Neural progenitor cell (in vitro differentiated cells): Measurements from ENCODE around the gene KCNH2. TPM values are rescaled to one million over a fixed set of nuclear protein-coding genes. Genes with fewer than 3 reads are reported as not detected.
A peak's percentile ranks its signal among the peaks of the same experiment; 100 is the strongest.

ENCODE experiments used
- DNase-seq: peaks from one replicate; pipeline ENCODE4 v3.0.0-alpha.2; 2016; ENCODE audit warnings: low spot score
- H2AFZ ChIP-seq: fragments of 200-600 bp; sonication (generic); replicated peaks from 2 replicates; pipeline ENCODE4 v1.6.1; 2016; ENCODE audit warnings: antibody characterized with exemption
- H3F3A ChIP-seq: fragments of 200-600 bp; sonication (generic); 2 replicates; pipeline ENCODE4 v1.6.1; 2016; ENCODE audit warnings: antibody characterized with exemption, low read depth
- H3K27ac ChIP-seq: fragments of 200-600 bp; sonication (generic); 2 replicates; pipeline ENCODE4 v1.5.1; 2016; ENCODE audit warnings: mild to moderate bottlenecking
- H3K27me3 ChIP-seq: fragments of 200-600 bp; sonication (generic); 2 replicates; pipeline ENCODE4 v1.6.1; 2016; ENCODE audit warnings: mild to moderate bottlenecking, moderate library complexity
- H3K36me3 ChIP-seq: fragments of 200-600 bp; sonication (generic); 2 replicates; pipeline ENCODE4 v1.5.1; 2016
- H3K4me1 ChIP-seq: fragments of 200-600 bp; sonication (generic); 2 replicates; pipeline ENCODE4 v1.6.1; 2016; ENCODE audit warnings: mixed run types
- H3K4me2 ChIP-seq: fragments of 200-600 bp; sonication (generic); 2 replicates; pipeline ENCODE4 v1.6.1; 2016
- H3K4me3 ChIP-seq: fragments of 200-600 bp; sonication (generic); 2 replicates; pipeline ENCODE4 v1.5.1; 2016
- H3K79me2 ChIP-seq: fragments of 200-600 bp; sonication (generic); 2 replicates; pipeline ENCODE4 v1.6.1; 2016; ENCODE audit warnings: low read depth
- H3K9ac ChIP-seq: fragments of 200-600 bp; sonication (generic); 2 replicates; pipeline ENCODE4 v1.6.1; 2016
- H3K9me3 ChIP-seq: fragments of 200-600 bp; sonication (generic); 2 replicates; pipeline ENCODE4 v1.5.1; 2016; ENCODE audit warnings: low read depth
- H4K20me1 ChIP-seq: fragments of 200-600 bp; sonication (generic); 2 replicates; pipeline ENCODE4 v1.6.1; 2016; ENCODE audit warnings: low read depth
- H3K27ac Mint-ChIP-seq: 3 replicates; pipeline ENCODE4 v1.8.0; 2021; ENCODE audit warnings: mixed read lengths
- H3K27me3 Mint-ChIP-seq: 2 replicates; pipeline ENCODE4 v1.8.0; 2022; ENCODE audit warnings: low read depth, mild to moderate bottlenecking, inconsistent platforms, moderate library complexity, mixed read lengths; ENCODE audit not compliant: insufficient read depth
- H3K36me3 Mint-ChIP-seq: 3 replicates; pipeline ENCODE4 v1.8.0; 2021; ENCODE audit warnings: mixed read lengths
- H3K4me1 Mint-ChIP-seq: 3 replicates; pipeline ENCODE4 v1.8.0; 2021; ENCODE audit warnings: mixed read lengths
- H3K4me3 Mint-ChIP-seq: 3 replicates; pipeline ENCODE4 v1.8.0; 2021; ENCODE audit warnings: mild to moderate bottlenecking, moderate library complexity, mixed read lengths
- H3K9me3 Mint-ChIP-seq: 3 replicates; pipeline ENCODE4 v1.8.0; 2020; ENCODE audit warnings: mixed read lengths
- CTCF ChIP-seq: fragments of 200-600 bp; sonication (generic); IDR thresholded peaks from 2 replicates; pipeline ENCODE4 v1.5.1; 2017; ENCODE audit warnings: antibody characterized with exemption, mild to moderate bottlenecking
- EZH2 ChIP-seq: fragments of 200-600 bp; sonication (generic); IDR thresholded peaks from 2 replicates; pipeline ENCODE4 v1.6.1; 2017; ENCODE audit warnings: antibody characterized with exemption, mild to moderate bottlenecking, moderate library complexity
- EZH2phosphoT487 ChIP-seq: fragments of 200-600 bp; sonication (generic); IDR thresholded peaks from 2 replicates; pipeline ENCODE4 v1.6.1; 2017; ENCODE audit warnings: antibody characterized with exemption
- total RNA-seq: library from RNA; depleted of rRNA; stranded (reverse); fragments of >200 nt; gene quantifications from 2 replicates; pipeline ENCODE4 v1.2.3, GENCODE V29; 2015; ENCODE audit warnings: low replicate concordance

KCNH2 gene
- total RNA-seq, 1 donor from 2014 or later = 2.6 TPM

- Histone ChIP-seq H3K79me2 (no peaks in the 10 kb centered on the region), H3K4me3 (no peak overlapping the region), H3K36me3 (no peaks in the 10 kb centered on the region), H3F3A (peaks cover 31% of the 10 kb centered on the region), H4K20me1 (no peaks in the 10 kb centered on the region), H3K9me3 (no peaks in the 10 kb centered on the region), H3K4me1 (peaks cover 29% of the 10 kb centered on the region), H3K27me3 (peaks cover 41% of the 10 kb centered on the region), H2AFZ (no peak overlapping the region), H3K4me2 (peak overlapping the region; percentile 66), H3K27ac (no peak overlapping the region), H3K9ac (no peak overlapping the region)
- Mint-ChIP-seq H3K27me3 (peaks cover 16% of the 10 kb centered on the region), H3K4me3 (peak overlapping the region; percentile 65), H3K27ac (peak overlapping the region; percentile 69), H3K9me3 (no peaks in the 10 kb centered on the region), H3K4me1 (peaks cover 56% of the 10 kb centered on the region), H3K36me3 (peaks cover 6% of the 10 kb centered on the region)
- TF ChIP-seq EZH2 = no peak
- TF ChIP-seq EZH2phosphoT487 = peak; percentile 44
- no peak for TF ChIP-seq CTCF
- DNase-seq = peak; percentile 42
These were observed 41.0 kb upstream of the KCNH2 start for GRCh38 chr7:151019130-151019447.

GRCh38 chr7:151018421-151019129 is 40.5 kb upstream of the KCNH2 start:
- peak overlapping the region; percentile 15 for H2AFZ ChIP-seq
- no peaks in the 10 kb centered on the region for H3K9me3 Mint-ChIP-seq
- H3K27me3 ChIP-seq = peaks cover 42% of the 10 kb centered on the region
- peaks cover 16% of the 10 kb centered on the region for H3K27me3 Mint-ChIP-seq
- H3K27ac Mint-ChIP-seq = peak overlapping the region; percentile 91
- H3K9ac ChIP-seq = no peak overlapping the region
- H3K79me2 ChIP-seq = no peaks in the 10 kb centered on the region
- no peak overlapping the region for H3K27ac ChIP-seq
- DNase-seq = peak; percentile 66
- no peaks in the 10 kb centered on the region for H3K9me3 ChIP-seq
- no peaks in the 10 kb centered on the region for H3K36me3 ChIP-seq
- TF ChIP-seq EZH2 (peak; percentile 58), EZH2phosphoT487 (no peak), CTCF (no peak)
- peak overlapping the region; percentile 34 for H3K4me3 ChIP-seq
- peaks cover 29% of the 10 kb centered on the region for H3K4me1 ChIP-seq
- H3K36me3 Mint-ChIP-seq = peaks cover 6% of the 10 kb centered on the region
- H3K4me3 Mint-ChIP-seq = peak overlapping the region; percentile 79
- peaks cover 57% of the 10 kb centered on the region for H3K4me1 Mint-ChIP-seq
- no peaks in the 10 kb centered on the region for H4K20me1 ChIP-seq
- H3K4me2 ChIP-seq = peak overlapping the region; percentile 74
- H3F3A ChIP-seq = peaks cover 31% of the 10 kb centered on the region

- peaks cover 57% of the 10 kb centered on the region for H3K4me1 Mint-ChIP-seq
- H2AFZ ChIP-seq = no peak overlapping the region
These were observed 39.9 kb upstream of the KCNH2 start for GRCh38 chr7:151017953-151018420.

More at GRCh38 chr7:151017953-151018420, 39.9 kb upstream of the KCNH2 start:
- Histone ChIP-seq H3K4me2 (peak overlapping the region; percentile 74), H3K27ac (no peak overlapping the region), H3F3A (peaks cover 36% of the 10 kb centered on the region), H3K9ac (no peak overlapping the region), H3K36me3 (no peaks in the 10 kb centered on the region), H3K4me1 (peaks cover 34% of the 10 kb centered on the region), H3K79me2 (no peaks in the 10 kb centered on the region), H3K4me3 (peak overlapping the region; percentile 34), H3K9me3 (no peaks in the 10 kb centered on the region), H3K27me3 (peaks cover 48% of the 10 kb centered on the region), H4K20me1 (no peaks in the 10 kb centered on the region)
- Mint-ChIP-seq H3K27me3 (peaks cover 16% of the 10 kb centered on the region), H3K9me3 (no peaks in the 10 kb centered on the region), H3K27ac (peak overlapping the region; percentile 91), H3K4me3 (peak overlapping the region; percentile 79), H3K36me3 (peaks cover 6% of the 10 kb centered on the region)
- TF ChIP-seq EZH2 (no peak), CTCF (peak; percentile 99)
- DNase-seq = peak; percentile 90
